Ascending aorta (tissue), 2 donors: ENCODE measurements around the gene RPN2. TPM values are rescaled to one million over a fixed set of nuclear protein-coding genes. Genes with fewer than 3 reads are reported as not detected.

Source experiments
- DNase-seq, 2 donors: peaks; one replicate each; pipeline ENCODE4 v3.0.0-alpha.2; 2019; ENCODE audit warnings: low spot score in 2 of 2
- H3K27ac ChIP-seq, 2 donors: fragments of 200-600 bp; sonication (generic); one replicate each; pipeline ENCODE4 v1.5.1; 2016 to 2017; ENCODE audit warnings: mild to moderate bottlenecking in 1 of 2
- H3K27me3 ChIP-seq: fragments of 200-600 bp; sonication (generic); one replicate; pipeline ENCODE4 v1.5.1; 2017
- H3K36me3 ChIP-seq, 2 donors: fragments of 200-600 bp; sonication (generic); one replicate each; pipeline ENCODE4 v1.5.1; 2016
- H3K4me1 ChIP-seq, 2 donors: fragments of 200-600 bp; sonication (generic); one replicate each; pipeline ENCODE4 v1.5.1; 2016 to 2017; ENCODE audit warnings: mild to moderate bottlenecking in 1 of 2
- H3K4me3 ChIP-seq, 2 donors: fragments of 200-600 bp; sonication (generic); one replicate each; pipeline ENCODE4 v1.5.1; 2016 to 2017; ENCODE audit warnings: mild to moderate bottlenecking in 1 of 2
- H3K9me3 ChIP-seq, 2 donors: fragments of 200-600 bp; sonication (generic); one replicate each; pipeline ENCODE4 v1.5.1; 2016
- intact Hi-C: fragments of 100-400 bp; cut with DNase I; formaldehyde crosslinking; loops from one replicate; pipeline ENCODE4 v1.15.1; 2023
- total RNA-seq: library from RNA; depleted of rRNA; stranded (reverse); fragments of >200 nt; gene quantifications from one replicate; pipeline ENCODE4 v1.1.0, GENCODE V29; 2016
- TF ChIP-seq, protein P1 (sequence below), 3 experiments: fragments of 200-600 bp in 2 of 3; fragments of 450-650 bp in 1 of 3; sonication (generic) in 2 of 3; IDR thresholded peaks; one replicate each; pipeline ENCODE4 v1.5.1; 2016 to 2019; ENCODE audit warnings: antibody characterized with exemption in 3 of 3, mild to moderate bottlenecking in 1 of 3, moderate library complexity in 1 of 3

The RPN2 gene
- 114 TPM for total RNA-seq

DNA sequence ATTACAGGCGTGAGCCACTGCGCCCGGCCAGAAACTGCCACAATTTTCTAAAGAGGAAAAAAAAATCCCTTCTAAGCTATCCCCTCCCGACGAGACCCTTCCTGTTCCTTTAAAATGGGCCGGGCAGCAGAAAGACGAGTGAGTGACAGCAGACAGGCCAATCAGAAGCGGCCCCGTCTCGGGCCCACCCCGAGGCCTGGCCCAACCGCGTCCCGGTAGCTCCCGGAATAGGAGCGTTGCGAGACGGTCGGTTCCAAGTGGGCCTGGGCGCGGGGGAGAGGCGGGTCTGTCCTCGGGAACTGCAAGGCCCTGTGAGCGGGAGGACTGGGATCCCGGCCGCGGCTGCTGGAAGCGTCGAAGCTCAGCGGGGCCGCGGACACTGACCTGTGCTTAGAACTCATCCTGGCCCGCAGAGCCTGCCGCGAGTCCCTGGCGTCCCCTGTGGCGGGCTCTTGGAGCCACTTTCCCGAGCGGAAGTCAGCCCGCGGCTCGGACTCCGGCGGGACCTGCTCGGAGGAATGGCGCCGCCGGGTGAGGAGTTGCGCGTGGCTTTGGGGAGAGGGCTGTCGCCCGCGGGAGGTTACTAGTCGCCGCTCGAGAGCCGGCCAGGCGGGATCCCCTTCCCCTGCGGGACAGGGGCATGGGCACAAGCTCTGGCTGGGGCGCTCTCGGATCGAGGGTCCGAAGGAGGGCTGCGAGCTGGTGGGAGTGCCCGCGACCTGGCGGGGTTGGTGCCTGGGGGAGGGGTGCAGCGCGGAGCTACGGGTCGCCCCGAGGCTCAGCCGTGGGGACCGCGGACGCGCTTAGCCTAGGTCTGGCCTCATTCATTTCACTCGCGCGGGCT is at the start of gene RPN2, which contains the start of gene MROH8:
TSS of gene RPN2 (plus strand) at position 492 of the 844 bp plus-strand sequence. CDS start at position 519, 27 bp downstream.
TSS of gene MROH8 (minus strand) at position 710 of the 844 bp plus-strand sequence.
- DNase-seq: peak; percentile 96 to 99
- H3K27me3 ChIP-seq: no peaks in the 10 kb centered on the region
- TF ChIP-seq, protein P1, sequence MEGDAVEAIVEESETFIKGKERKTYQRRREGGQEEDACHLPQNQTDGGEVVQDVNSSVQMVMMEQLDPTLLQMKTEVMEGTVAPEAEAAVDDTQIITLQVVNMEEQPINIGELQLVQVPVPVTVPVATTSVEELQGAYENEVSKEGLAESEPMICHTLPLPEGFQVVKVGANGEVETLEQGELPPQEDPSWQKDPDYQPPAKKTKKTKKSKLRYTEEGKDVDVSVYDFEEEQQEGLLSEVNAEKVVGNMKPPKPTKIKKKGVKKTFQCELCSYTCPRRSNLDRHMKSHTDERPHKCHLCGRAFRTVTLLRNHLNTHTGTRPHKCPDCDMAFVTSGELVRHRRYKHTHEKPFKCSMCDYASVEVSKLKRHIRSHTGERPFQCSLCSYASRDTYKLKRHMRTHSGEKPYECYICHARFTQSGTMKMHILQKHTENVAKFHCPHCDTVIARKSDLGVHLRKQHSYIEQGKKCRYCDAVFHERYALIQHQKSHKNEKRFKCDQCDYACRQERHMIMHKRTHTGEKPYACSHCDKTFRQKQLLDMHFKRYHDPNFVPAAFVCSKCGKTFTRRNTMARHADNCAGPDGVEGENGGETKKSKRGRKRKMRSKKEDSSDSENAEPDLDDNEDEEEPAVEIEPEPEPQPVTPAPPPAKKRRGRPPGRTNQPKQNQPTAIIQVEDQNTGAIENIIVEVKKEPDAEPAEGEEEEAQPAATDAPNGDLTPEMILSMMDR (IDR thresholded peaks at IDR 0.05): no peak
- peaks cover 0 to 6% of the 10 kb centered on the region in 2 donors for H3K36me3 ChIP-seq
- peak within 1 kb of the TSS; percentile 91 to 93 for H3K4me3 ChIP-seq
- intact Hi-C loops: no loop called here
- H3K4me1 ChIP-seq: peaks cover 0 to 14% of the 10 kb centered on the region in 2 donors
- H3K27ac ChIP-seq: peak within 1 kb of the TSS; percentile 99
- H3K9me3 ChIP-seq: no peaks in the 10 kb centered on the region

DNA sequence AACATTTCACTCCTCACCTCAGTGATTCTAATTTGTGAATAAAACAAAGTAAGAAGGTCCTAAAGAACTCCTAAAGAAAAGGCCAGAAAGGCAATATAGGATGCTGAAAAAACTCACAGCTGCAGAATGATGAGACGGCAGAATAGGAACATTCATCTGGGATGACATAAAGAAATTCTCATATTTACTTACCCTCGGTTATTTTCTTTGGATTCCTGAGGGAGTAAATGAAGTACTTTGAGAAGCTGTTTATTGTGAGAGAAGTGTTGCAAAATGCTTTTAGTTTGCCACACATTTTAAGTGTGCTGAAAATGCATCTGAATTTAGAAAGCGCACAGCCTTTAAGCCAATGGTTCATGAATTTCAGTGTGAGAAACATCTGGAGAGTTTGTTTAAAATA is 47.6 kb upstream of the RPN2 start:
- Histone ChIP-seq H3K27ac (no peak overlapping the region), H3K27me3 (no peaks in the 10 kb centered on the region), H3K9me3 (no peaks in the 10 kb centered on the region), H3K36me3 (no peaks in the 10 kb centered on the region), H3K4me3 (no peak overlapping the region), H3K4me1 (no peaks in the 10 kb centered on the region)
- TF ChIP-seq, protein P1 (IDR thresholded peaks at IDR 0.05): no peak
- DNase-seq: no peak
- intact Hi-C loops: no loop called here

DNA sequence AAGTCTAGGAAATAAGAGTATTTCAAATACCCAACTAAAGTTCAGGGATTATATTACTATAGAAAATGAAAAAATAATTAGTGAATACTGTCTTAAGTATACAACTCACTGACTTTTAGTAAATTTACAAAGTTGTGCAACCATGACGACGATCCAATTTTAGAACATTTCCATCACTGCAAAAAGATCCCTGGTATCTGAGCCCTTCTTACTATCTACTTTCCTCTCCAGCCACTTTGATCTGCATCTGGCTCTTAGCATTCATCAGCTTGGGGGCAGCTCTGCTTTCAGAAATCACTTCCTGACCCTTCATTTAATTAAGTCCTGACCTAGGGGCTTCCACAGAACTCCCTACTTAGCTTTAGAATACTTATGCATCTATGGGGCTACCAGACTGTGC is 45.2 kb upstream of the RPN2 start:
- no peak for DNase-seq
- Histone ChIP-seq H3K4me3 (no peak overlapping the region), H3K27me3 (no peaks in the 10 kb centered on the region), H3K4me1 (no peaks in the 10 kb centered on the region), H3K9me3 (no peaks in the 10 kb centered on the region), H3K36me3 (no peaks in the 10 kb centered on the region), H3K27ac (no peak overlapping the region)
- intact Hi-C loops: no loop called here
- TF ChIP-seq, protein P1 (IDR thresholded peaks at IDR 0.05): no peak

DNA sequence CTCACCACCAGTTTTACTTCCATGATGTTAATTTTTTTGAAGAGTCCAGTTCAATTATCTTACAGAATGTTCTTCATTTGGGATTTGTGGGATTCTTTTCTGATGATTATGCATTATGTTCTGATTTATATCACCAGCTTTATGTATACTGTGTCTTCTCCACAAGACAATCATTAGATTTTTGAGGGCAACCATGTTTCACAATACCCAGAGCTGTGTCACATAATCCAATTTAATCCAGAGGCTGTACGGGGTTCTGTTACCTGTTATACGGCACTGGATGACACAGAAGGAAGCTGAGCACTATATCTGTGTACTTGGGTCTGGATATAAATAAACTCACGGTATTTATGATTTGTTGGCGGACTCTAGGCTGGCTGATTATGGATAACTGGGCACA is 41.6 kb upstream of the RPN2 start:
- TF ChIP-seq, protein P1 (IDR thresholded peaks at IDR 0.05): no peak

DNA sequence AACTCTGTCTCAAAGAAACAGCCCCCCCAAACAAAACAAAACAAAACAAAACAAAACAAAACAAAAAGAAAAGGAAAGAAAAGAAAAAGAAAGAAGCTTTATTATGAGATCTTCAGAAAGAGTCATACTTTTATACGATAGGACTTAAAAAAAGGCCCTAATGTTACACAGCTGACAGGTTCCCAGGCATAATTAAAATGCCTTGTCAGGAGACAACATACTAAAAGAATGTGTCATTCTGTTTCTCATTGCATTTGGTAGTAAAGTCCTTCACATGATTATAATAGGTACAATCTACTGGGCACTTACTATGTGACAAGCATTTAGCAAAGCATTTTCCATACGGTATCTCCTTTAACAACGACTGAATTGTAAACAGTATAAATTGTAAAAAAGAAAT is 36.4 kb upstream of the RPN2 start:
- DNase-seq: no peak
- Histone ChIP-seq H3K27me3 (no peaks in the 10 kb centered on the region), H3K36me3 (no peaks in the 10 kb centered on the region), H3K9me3 (no peaks in the 10 kb centered on the region), H3K27ac (no peak overlapping the region), H3K4me1 (no peaks in the 10 kb centered on the region), H3K4me3 (no peak overlapping the region)
- intact Hi-C loops: no loop called here
- TF ChIP-seq, protein P1 (IDR thresholded peaks at IDR 0.05): no peak

More for the DNA sequence above, 41.6 kb upstream of the RPN2 start:
- Histone ChIP-seq H3K4me1 (no peaks in the 10 kb centered on the region), H3K9me3 (no peaks in the 10 kb centered on the region), H3K4me3 (no peak overlapping the region), H3K27ac (no peak overlapping the region), H3K27me3 (no peaks in the 10 kb centered on the region), H3K36me3 (no peaks in the 10 kb centered on the region)
- intact Hi-C loops: no loop called here
- DNase-seq: no peak
